Activated naive CD4-positive, alpha-beta T cell (primary cell): Measurements from ENCODE around the gene CDH22.

Source experiments
- DNase-seq, 4 experiments: peaks; one replicate each; lab custom pipeline; 2025; lab: John Stamatoyannopoulos, UW

The CDH22 gene, protein sequence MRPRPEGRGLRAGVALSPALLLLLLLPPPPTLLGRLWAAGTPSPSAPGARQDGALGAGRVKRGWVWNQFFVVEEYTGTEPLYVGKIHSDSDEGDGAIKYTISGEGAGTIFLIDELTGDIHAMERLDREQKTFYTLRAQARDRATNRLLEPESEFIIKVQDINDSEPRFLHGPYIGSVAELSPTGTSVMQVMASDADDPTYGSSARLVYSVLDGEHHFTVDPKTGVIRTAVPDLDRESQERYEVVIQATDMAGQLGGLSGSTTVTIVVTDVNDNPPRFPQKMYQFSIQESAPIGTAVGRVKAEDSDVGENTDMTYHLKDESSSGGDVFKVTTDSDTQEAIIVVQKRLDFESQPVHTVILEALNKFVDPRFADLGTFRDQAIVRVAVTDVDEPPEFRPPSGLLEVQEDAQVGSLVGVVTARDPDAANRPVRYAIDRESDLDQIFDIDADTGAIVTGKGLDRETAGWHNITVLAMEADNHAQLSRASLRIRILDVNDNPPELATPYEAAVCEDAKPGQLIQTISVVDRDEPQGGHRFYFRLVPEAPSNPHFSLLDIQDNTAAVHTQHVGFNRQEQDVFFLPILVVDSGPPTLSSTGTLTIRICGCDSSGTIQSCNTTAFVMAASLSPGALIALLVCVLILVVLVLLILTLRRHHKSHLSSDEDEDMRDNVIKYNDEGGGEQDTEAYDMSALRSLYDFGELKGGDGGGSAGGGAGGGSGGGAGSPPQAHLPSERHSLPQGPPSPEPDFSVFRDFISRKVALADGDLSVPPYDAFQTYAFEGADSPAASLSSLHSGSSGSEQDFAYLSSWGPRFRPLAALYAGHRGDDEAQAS

GRCh38 chr20:46308258-46309157 lies at the start of gene CDH22:
CDH22 (minus strand) TSS chr20:46308498; CDS start chr20:46251294, 57,204 bp downstream.
- DNase-seq, result peak in 1 of 4 experiments; percentile 6

- no peak for DNase-seq
These were observed 48.8 kb upstream of the CDH22 start for GRCh38 chr20:46357030-46357514.

GRCh38 chr20:46356195-46357029 lies 48.1 kb upstream of the CDH22 start:
- DNase-seq, result no peak

DNA sequence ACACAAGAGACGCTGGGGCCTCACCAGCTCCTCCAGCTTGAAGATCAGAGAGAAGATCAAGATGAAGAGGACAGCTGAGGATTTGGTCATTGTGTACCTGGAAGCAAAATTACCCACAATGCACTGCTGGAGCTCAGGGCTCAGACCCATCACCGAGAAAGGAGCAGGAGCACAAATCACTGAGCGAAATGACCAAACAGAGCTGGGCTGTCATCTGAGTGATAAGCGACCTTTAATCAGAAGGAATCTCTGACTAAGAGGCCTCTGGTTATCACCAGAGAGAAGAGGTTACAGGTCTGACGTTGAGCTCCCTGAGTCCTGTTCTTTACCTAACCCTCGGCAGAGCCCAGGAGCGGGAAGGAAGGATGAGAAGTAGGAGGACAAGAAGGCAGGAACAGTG lies 47.5 kb upstream of the CDH22 start:
- no peak for DNase-seq

- no peak for DNase-seq
These were observed 46.8 kb upstream of the CDH22 start for GRCh38 chr20:46354920-46355654.

DNA sequence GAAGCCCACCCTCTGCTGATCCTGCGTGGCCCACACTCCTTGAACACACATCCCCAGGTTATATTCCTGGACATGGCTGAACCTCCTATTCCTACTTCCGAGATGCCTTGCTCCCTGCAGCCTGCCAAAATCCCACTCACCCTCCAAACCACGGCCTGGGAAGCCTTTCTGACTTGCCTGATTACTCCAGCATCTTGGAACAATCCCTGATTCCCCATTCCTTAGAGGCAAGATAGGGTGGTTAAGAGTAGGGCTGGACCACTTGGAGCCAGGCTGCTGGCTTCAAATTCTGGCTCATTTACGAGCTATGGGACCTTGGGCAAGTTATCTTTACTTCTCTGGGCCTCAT lies 45.9 kb upstream of the CDH22 start:
- no peak for DNase-seq

GRCh38 chr20:46353500-46354206 lies 45.4 kb upstream of the CDH22 start:
- DNase-seq, result no peak

DNA sequence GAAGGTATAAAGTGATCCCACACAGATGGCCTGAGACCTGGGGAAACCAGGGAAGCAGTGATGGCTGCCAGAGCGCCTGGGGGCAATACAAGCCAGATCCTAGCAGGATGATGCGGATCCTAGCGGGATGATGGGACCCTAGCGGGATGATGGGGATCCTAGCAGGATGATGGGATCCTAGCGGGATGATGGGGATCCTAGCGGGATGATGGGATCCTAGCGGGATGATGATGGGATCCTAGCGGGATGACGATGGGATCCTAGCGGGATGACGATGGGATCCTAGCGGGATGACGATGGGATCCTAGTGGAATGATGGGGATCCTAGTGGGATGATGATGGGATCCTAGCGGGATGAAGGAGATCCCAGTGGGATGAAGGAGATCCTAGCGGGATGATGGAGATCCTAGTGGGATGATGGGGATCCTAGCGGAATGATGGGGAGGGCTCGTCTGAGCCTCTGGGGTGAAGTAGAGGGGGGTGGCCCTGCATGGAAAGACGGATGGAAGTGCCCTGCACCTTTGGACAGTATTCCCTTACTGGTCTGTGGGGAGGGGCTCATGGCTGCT lies 44.2 kb upstream of the CDH22 start:
- no peak for DNase-seq

DNA sequence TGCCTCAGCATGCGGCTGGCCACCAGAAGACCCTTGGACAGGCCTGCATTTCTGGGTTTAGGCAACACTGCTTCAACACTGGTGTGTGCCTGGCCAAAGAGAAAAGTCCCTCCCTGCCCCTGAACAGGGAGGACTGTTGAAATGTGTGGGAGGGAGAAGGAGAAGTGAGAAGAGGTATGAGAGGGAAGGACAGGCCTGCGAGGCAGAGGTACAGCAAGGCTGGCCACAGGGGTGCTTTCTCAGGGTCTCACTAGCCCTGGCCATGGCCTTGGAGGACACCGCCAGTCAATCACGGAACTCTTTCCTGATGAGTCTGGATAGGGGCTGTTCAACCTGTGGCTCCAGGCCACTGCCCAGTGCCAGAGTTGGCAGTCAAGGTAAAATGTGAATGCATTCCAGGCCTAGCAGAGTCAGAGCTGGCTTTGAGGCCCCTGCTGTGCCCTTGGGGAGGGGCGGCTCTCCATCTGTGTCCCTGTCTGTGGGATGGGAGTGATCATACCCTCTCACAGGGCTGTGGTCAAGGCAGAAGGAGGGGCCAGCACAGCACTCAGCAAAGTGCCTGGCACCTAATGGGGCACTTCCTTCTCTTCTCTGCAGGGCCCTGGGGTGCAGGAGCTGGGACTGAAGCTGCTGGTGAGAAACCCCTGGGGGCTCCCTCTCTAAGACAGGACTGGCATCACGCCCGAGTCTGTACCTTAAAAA lies 43.2 kb upstream of the CDH22 start:
- no peak for DNase-seq

DNA sequence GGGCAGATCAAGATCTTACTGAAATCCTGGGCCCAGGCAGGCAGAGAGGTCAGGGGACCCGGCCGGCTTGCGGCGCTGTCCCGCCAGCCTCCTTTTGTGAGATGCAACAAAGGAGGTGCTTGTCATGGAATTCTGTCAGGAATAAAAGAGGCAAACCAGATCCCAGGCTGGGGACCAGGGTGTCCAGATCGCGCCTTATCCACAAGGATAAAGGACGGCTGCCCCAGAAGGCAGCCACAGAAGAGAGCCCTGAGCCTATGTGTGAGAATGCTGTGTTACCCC lies 42.6 kb upstream of the CDH22 start:
- no peak for DNase-seq

GRCh38 chr20:46350201-46350985 lies 42.1 kb upstream of the CDH22 start:
- no peak for DNase-seq

GRCh38 chr20:46349742-46350056 lies 41.4 kb upstream of the CDH22 start:
- DNase-seq, result no peak

DNA sequence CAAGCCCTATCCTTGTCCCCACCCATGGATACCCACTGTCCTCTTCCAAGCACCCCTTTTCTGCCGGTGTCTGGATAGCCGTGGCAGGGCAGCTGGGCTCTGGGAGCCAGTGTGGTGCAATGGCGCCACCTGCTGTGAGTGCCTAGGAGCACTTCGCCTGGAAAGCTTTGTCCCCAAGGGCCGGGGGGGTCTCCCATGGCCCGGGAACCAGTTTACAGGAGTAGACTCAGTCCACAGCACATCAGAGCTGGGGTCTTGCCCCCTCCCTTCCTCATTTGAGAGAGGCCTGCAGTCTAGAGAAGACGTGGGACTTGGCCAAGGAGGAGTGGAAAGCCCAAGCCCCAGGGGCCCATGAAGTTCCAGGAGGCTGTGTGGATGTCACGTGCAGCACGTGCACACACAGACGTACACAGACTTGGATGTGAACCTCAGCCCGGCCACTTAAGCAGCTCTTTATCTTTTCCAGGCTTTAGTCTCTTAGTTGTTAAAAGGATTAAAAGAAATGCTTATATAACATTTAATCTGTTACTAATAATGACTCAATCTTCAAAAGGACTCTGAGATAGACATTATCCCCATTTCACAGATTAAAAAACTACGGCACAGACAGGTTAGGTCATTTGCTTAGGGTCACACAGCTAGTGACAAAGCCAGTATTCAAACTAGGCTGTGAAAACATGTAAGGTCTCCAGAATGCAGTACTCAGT lies 40.9 kb upstream of the CDH22 start:
- peak in 2 of 4 experiments; percentile 19 to 28 for DNase-seq

DNA sequence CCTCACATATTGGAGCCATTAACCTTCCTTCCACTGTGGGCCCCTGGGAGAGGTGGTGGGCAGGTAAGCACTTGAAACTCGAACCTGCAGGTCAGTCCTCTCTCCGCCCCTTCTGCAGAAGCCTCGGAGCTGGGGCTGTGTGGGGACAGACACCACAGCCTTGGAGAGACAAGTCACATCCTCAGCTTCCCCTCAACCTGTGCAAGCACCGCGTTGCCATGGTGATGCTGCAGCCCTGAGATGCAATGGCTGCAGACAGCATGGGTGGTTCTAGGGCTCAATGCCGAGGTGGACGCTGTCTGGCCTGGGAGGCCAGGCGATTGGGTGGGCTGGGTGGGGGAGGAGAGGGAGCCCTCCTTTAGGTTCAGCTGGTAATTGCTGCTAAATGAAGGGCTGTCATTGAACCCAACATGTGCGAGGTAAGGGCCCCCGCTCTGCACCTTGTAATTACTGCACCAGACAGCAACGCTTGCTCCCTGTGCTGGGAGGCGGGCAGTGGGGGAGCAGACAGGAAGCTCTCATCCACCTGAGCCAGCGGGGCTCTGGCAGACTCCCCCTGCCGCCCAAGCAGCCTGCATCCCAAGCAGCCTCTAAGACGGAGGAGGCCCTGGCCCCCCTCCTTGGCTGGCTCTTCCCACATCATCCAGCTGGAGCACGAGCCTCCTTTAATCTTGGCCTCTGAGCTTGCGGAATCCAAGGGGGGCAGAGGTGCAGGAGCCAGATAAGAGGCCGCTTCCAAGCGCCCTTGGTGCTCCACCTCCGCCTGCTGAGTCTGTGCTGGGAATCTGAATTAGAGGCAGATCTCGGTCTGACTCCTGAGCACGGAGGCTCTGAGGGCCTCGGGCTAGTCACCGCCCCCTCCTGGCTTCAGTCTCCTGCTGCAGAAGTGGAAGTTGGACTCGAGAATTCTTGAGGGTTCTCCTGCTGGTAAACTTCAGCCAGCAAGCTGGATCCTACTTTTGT lies 39.8 kb upstream of the CDH22 start:
- no peak for DNase-seq

- no peak for DNase-seq
These were observed 38.5 kb upstream of the CDH22 start for GRCh38 chr20:46346770-46347169.

- DNase-seq, result no peak
These were observed 36.3 kb upstream of the CDH22 start for GRCh38 chr20:46344488-46345162.
